Stimulated activated CD4-positive, alpha-beta T cell treated with anti-CD3 and anti-CD28 coated beads, Interleukin-1b, Interleukin-23, amount 100 ng/mL, for 48 hours (primary cell): ENCODE results near the gene STARD7.
"Not testable (repeated sequence)": the region's sequence is repeated elsewhere in the genome, so short reads cannot be mapped to it uniquely, and the experiment has no call there.

Experiments
- DNase-seq: peaks from one replicate; pipeline ENCODE4 v3.0.0-alpha.2; 2020

The STARD7 gene

DNA sequence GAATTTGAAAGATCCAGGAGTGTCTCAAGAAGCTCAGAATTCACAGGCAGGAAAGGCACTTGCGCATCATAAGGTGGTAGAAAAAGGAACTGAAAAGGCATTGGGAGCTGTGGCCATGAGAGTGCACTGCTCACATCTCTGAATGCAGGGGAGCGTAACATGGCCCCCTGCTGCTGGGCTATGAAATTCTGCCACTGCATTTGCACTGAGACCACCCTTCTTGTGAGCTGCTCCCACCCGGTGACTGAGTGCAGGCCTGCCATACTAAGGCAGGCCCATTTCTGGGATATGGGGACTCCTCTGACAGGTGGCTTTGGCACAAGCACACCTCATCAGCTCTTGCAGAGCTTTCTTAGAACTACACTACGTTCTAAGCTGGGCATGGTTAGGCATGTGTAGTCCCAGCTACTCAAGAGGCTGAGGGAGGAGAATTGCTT lies 25.3 kb upstream of the STARD7 start:
- DNase-seq, result no peak

DNA sequence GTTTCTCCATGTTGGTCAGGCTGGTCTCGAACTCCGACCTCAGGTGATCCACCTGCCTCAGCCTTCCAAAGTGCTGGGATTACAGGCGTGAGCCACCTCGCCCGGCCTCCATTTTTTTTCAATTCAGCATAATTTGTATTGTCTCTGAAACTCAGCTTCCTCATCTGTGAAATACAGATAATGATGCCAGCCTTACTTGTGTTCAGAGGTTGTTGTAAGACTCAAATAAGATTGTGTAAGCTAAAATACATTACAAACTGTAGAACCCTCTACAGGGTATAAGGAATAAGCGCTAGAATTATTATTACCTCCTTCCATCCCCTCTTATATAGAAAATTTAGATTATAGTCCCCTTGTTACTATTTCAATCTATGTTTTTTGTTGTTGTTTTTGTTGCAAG lies 24.8 kb upstream of the STARD7 start:
- no peak for DNase-seq

DNA sequence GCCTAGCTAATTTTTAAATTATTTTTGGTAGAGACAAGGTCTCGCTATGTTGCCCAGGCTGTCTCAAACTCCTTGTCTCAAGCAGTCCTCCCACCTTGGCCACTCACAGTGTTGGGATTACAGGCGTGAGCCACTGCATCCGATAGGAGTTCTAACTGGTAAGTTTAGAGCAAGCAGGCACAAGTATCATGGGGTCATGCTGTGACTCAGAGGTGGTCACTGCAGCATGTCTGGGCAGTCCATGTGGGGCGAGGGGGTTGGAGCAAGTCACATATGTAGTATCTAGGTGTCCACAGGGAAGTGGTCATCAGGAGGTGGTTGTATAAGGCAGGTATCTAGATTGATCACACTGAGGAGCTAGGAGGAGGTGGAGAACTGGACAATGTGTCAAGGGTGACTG lies 22.7 kb upstream of the STARD7 start:
- no peak for DNase-seq

DNA sequence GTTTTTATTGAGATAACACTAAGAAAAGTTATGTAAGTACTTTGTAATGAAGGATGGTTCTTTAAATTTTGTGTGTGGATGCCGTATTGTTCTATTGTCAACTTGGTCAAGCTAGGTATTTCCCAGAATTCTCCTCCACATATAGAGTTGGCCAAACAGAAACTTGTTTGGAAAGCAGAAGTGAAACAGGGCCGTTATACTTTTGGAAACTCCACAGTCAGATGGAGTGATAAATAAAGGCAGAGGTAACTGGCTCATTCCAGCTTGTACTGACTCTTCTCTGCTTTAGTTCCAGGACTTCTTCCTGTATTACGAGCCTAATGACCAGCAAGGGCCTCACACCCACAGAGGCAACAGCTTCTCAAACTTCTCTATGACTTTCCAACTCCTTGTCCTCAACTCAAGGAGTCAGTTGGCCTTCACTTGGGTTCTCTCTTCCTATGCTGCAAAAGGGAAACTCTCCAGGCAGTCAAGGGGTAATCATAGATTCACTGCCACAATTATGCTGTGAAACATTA lies 16.4 kb upstream of the STARD7 start:
- DNase-seq, result no peak

DNA sequence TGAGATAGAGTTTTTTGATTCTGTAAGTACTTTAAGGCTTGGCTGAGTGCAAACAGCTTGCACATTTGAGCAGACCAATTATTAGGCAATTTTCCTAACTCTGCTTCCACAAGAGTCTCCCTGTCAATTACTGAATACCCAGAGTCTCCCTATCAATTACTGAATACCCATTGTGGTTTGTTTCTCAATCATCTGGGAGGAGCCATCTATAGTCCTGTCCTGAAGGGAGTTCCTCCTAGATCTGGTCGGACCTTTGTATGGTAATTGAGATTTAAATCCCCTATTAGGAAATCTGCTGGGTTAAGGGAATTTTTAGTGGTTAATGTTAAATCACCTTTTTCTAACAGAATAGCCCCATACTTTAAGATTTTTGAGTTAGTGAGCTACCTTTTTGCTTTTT lies 12.5 kb upstream of the STARD7 start:
- DNase-seq, result not testable (repeated sequence)

DNA sequence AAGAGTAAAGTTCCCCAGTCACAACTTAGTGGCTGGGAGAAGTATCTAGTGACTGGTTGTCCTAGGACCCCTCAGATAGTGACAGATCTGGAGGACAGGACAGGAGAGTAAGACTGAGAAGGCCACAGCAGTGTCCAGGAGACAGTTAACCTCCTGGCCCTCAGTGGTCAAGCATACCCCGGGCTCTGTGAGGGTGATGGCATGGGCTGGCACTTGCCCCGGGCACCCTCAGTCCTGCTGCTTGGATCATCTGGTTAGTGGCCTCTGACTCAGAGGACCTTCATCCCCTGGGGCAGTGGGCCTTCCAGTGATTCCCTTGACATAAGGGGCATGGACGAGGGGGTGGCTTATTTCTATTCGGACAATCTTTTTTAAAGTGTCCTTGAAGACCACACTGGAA lies 11.3 kb upstream of the STARD7 start:
- not testable (repeated sequence) for DNase-seq

DNA sequence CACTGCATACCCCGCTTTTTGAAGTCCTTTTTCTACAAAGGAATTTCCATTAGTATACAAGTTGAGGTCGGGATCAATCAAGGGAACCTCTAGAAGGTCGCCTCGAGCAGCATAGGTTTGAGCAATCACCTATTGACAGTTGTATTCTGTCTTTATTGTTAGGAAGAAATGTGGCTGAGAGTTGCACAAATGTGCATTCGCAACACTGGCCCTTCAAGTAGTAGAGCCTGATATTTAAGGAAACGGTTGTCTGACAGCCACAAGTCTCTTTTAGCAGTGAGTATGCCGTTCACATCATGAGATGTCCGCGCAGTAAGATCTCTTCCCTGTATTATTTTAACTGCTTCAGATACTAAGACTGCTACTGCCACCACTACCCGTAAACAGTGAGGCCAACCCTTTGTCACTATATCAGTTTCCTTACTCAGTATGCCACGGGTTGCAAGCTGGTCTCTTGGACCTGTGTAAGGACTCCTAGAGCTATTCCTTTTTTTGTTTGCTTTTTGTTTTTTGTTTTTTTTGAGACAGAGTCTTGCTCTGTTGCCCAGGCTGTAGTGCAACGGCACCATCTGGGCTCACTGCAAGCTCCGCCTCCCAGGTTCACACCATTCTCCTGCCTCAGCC lies 10.0 kb upstream of the STARD7 start:
- no peak for DNase-seq

DNA sequence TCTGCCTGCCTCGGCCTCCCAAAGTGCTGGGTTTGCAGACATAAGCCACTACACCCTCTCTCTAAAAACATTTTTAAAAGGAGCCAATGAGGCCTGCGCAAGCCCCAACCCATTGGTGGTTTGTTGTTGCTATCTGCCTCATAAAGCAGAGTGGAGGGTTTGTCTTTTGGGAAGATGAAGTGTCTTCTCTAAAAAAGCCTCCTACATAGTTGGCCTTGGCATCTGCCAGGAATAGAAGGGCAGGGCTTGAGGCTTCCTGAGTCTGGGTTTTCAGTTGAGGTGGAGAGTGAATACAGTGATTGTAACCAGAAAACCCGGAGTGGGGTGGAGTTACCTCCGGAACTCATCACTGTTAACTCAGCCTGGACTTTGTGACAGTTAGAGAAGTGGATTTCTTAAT lies 5.9 kb upstream of the STARD7 start:
- DNase-seq, result no peak

DNA sequence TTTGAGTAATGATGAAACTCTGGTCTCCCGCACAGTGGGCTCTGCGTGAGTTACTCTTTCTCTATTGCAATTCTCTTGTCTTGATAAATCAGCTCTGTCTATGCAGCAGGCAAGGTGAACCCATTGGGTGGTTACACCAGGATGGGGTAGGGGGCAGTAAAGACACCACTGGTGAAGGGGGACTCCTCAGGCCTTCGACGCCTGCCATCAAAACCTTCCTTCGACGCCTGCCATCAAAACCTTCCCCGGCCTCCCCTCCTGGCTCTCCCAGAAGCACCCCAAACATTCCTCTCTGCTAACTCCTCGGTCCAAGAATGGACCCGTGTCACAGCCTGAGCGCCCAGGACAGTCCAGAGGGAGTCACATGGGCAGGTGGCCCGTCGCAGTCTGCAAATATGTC lies 4.8 kb upstream of the STARD7 start:
- no peak for DNase-seq

DNA sequence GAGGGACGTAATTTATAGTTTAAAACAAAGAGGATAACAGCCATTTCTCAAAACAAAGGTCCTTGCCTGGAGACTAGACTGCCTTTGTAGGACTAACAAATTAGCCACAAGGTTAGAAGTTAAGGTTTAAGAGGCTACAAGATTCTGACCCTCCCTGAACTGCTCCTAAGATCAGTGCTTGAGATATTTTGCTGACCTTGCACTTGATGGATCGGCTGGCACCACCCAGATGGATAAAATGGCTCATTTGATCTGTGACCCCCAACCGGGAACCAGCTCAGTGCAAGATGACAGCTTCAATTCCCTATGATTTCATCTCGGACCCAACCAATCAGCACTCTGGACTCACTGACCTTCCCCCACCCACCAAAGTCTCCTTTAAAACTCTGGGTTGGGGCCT lies 3.7 kb upstream of the STARD7 start:
- no peak for DNase-seq

DNA sequence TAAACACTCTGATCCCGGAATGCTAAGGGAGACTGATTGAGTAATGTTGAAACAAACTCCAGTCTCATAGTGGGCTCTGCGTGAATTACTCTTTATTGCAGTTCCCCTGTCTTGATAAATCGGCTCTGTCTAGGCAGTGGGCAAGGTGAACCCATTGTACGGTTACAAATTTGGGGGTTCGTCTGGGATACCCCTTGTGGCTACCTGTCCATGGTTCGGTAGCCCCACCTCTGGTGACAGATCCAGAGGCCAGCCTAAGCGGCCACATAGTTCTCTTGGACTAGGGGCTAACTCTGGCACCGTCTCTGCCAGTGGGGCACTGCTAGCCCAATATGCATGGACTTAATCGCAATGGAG lies 1.1 kb upstream of the STARD7 start:
- no peak for DNase-seq

DNA sequence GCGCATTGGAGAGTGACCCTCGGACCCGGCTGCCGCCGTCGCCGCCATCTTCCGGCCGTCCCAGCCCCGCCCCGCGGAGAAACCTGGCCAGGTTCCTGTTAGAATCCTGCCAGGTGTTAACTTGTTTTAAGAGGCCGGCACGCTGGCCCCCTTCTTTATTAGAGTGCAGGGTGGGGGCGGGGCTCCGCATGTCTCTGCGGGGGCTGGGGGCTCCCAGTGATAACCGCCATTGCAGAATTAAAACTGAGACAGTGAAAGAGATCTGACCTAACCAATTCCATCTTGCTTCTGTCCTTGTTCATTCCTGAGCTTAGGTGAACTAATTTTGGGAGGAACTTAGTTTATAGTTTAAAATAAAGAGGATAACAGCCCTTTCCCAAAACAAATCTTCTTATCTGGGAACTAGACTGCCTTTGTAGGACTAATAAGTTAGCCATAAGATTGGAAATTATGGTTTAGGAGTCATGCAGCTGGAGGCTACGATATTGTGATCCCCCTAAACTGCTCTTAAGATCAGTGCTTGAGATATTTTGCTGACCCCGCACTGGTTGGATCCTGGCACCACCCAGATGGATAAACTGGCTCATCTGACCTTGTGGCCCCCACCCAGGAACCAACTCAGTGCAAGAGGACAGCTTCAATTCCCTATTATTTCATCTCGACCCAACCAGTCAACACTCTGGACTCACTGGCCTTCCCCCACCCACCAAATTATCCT lies 543 bp upstream of the STARD7 start:
- DNase-seq, result no peak

DNA sequence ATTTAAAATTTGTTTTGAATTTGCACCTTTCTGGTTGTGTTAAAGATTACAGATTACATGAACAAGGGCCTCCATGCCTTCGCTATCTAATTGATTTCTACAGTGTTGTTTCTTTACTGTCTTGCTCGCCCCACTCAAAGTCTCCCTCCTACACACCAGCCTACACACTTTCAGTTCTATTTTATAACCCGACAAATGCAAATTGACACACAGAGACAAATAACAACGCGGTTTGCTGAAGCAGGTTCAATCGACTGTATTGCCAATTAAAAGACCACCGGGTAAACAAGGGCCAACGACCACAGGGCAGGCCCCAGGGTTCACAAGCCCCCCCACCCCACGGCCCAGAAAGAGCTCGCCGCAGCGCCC lies 869 bp downstream of the STARD7 start:
- DNase-seq, result no peak

DNA sequence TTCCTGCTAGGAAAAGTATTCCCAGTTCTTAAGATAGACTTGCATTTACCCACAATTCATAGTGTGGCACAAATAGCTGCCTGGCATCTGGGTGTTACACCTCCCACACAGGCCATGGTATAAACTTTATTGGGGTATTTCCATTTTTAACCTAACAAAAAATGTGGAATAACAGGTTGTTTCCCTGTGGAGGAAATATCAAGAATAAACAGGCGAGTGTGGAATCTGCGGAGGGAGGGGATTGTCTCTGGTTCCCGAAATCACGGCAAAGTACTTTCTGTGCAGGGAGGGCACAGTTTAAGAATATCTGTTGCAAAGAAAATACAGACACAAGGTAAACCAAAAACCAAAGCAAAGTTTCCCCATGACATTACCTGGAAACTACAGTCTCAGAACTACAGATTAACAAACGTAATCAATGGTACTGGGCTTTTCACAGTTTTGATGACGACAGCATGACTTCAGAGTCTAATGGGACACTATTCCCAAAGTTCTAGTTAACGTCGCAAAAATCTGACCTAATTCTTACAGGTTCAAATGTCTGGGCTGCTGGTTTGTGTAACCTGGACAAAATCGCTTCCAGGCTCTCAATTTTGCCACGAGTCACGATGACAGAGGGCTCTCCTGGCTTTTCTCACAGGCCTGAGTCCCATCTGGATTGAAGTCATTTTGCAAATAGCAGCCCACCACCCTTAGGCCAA lies 1.4 kb downstream of the STARD7 start:
- no peak for DNase-seq

DNA sequence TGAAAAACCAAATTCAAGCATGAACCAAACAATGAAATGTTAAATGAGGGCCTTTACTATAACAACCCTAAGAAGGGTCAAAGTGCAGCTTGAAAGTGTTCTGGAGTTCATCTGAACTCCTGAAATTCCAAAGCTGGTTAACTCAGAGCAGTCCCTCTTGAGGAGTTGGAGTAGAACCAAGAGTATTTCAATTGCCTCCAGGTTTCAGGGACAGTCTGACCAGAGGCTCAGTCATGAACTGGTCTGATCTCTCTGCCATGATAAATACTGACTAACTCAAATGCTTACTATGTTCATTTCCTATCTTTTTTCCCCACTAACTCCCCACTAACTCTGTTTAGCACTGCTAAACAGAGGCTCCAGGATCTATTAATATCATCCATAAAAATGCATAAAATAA lies 2.7 kb downstream of the STARD7 start:
- DNase-seq, result no peak

DNA sequence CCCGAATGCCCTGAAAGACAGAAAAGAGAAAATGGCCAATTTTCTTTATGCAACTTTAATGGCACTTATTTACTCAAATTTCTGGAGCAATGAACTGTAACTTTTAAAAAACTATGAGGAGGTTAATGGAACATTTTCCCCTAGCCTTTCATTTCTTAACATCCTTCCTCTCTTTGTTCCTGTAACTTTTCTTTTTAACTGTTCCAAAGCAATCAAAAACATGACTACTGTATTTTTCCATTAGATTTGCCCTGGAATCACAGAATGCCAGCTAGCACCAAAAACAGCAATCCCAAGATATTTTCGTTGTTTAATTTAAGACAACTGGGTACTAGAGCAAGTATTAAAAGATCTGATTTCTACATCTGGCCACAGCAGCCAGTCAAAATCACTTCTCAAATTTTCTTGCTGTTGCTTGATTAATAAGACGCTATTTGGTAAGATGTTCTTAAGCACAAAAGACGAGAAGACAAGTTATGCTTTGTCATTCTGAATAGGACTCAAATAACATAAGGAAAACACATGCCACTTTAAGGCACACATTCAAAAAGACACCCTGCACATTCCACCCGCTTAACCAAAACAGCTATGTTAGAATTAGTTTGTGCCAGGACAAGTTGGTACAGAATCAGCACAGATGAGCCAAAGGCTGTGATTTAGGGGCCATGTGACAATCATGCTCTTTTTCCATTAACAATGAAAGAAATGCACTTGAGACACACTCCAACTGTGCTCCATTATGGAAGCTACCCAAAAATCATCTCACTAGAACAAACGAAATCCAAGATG lies 3.6 kb downstream of the STARD7 start:
- DNase-seq, result no peak

DNA sequence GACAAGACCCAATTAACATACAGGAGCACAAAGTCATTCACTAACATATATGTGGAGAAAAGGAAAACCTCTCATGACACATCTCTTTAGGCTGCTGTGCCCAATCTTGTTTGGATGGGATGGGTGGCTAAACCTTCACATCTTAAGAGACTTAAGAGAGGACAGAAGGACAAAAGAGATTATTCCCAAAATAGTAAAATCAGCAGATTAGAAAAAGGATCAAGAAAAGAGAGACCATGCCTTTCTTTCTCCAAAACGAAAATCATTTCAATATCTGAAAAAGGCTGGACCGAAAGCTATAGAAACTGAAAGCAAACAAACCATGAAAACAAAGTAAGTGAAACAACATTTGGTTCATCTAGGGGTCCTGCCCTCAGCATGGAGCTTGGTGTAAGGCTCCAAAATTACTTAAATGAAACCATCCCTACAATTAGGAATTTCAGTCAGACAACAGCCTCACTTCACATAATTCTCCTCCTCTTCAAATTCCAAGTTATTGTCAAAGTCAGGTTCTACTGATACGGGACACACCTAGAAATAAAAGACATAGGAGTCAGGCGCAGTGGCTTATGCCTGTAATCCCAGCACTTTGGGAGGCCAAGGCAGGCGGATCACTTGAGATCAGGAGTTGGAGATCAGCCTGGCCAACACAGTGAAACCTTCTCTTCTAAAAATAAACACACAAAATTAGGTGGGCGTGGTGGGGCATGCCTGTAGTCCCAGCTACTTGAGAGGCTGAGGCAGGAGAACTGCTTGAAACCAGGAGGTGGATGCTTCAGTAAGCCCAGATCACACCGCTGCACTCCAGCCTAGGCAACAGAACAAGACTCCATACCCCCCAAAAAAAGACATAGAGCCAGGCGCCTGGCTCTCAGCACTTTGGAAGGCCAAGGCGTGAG lies 5.2 kb downstream of the STARD7 start:
- no peak for DNase-seq

DNA sequence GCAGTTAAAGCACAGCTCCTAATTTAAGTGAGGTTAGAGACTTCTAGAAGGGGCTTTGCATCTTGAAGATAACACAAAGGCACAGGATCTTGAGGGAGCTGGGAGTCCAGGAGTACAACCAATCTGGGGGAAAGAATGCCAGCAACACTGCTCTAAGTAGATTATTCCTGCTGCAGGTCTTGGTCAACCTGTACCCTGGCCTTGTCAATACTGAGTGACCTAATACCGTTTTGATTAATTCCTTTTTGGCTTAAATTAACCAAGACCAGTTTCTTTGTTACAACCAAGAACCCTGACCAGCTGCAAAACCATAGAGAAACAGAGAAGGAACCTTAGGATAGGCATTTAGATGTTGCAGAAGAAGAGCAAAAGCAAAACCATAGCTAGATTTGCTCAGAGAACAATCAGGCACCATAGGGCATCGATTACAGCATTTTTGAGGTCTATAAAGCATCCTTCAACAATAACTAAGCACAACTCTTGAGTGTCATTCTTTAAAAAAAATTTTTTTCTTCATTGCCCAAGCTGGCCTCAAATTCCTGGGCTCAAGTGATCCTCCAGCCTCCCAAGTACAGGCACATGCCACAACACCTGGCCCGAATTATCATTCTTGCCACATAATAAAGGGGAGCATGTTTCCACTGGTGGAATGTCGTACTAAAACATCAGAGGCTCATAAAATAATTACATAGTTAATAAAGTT lies 6.3 kb downstream of the STARD7 start:
- no peak for DNase-seq

DNA sequence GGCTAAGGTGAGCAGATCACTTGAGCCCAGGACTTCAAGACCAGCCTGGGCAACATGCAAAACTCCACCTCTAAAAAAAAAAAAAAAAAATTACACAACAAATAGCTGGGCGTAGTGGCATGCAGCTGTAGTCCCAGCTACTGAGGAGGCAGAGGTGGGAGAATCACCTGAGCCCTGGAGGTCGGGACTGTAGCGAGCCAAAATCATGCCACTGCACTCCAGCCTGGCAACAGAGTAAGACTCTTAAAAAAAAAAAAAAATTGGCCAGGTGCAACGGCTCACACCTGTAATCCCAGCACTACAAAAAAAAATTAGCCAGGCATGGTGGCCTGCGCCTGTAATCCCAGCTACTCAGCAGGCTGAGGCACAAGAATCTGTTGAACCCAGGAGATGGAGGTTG lies 7.3 kb downstream of the STARD7 start:
- DNase-seq, result no peak

DNA sequence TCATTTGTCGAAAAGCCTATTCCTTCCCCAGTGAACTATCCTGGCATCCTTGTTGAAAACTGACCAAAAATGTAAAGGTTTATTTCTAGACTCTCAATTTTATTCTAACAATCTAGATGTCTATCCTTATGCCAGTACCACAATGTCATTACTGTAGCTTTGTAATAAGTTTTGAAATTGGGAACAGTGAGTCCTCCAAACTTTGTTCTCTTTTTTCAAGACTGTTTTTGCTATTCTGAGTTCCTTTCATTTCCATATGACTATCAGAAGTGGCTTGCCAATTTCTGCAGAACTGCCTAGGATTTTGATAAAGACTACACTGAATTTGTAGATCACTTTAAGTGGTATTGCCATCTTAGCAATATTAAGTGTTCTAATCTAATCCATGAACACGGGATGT lies 9.7 kb downstream of the STARD7 start:
- no peak for DNase-seq

DNA sequence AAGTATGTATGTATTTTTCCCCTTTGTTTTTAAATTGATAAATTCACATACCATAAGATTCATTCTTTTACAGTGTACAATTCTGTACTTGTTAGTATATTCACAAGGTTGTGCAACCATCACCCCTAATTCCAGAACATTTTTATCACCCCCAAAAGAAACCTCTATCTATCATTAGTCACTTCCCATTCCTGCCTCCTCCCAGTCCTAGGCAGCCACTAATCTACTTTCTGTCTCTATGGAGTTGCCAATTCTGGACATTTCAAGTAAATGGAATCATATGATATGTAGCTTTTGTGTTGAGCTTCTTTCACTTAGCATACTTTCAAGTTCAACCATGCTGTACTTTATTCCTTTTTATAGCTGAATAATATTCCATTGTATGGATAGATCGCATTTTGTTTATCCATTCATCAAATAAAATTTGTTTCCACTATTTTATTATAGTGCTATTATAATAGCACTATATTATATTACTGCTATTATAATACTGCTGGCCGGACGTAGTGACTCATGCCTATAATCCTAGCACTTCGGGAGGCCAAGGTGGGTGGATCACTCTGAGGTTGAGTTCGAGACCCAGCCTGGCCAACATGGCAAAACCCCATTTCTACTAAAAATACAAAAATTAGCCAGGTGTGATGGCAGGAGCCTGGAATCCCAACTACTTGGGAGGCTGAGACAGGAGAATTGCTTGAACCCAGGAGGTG lies 10.9 kb downstream of the STARD7 start:
- DNase-seq, result no peak
